Retina (tissue), 1 donor: ENCODE results near the gene SLC9A7.

Experiments
- DNase-seq: peaks from one replicate; pipeline ENCODE4 v3.0.0-alpha.2; 2016

Gene SLC9A7

DNA sequence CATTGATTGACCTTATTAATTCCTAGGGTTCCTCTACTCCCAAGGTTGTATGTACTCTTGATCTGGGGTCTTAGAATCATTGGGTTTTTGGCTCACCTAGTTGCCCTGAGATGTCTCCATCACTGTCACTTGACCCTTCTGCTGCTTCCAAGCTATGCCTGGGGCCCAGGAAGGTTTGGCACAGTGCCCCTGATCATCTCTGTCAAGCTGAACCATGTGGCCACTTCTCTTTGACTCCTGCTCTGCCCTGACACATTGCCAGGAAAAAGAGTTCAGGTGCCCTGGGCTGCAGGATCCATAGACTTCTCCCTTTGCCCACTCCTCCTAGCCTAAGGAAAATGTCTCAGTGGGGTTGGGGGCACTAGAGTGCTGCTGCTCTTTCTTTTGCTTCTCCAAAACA, 189.3 kb downstream of the SLC9A7 start:
- no peak for DNase-seq

DNA sequence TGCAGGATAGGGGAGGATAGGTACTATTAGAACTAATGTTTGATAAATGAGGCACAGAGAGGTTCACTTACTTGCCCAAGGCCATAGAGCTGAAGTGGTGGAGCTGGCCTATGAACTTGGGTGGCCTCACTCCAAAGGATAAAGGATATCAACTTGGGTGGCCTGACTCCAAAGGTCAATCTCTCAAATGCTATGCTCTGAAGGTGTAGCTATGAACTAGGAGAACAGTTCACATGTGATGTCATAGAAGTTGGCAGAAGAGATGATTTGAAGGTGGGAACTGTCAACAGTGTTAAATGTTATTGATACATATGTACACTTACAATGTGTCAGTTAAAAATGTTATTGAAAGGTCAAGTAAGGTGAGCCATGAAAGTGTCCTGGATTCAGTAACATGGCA, 191.5 kb downstream of the SLC9A7 start:
- no peak for DNase-seq

GRCh38 chrX:46561824-46562657, 196.9 kb downstream of the SLC9A7 start:
- DNase-seq = no peak

GRCh38 chrX:46559062-46559461, 199.9 kb downstream of the SLC9A7 start:
- no peak for DNase-seq

- no peak for DNase-seq
Measured at GRCh38 chrX:46554942-46555341, 204.0 kb downstream of the SLC9A7 start.

DNA sequence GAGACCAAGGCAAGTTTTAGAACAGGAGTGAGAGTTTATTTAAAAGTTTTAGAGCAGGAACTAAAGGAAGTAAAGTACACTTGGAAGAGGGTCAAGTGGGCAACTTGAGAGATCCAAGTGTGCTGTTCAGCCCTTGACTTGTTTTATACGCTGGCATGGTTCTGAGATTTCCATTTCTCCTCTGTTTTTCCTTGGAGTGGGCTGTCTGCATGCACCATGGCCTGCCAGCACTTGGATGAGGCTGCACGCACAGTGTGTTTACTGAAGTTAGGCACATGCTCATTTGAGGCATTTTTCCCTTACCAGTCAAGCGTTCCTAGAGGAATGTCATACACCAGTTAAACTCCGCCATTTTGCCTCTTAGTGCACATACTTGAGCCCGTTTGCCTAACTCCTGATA, 205.0 kb downstream of the SLC9A7 start:
- DNase-seq = no peak

DNA sequence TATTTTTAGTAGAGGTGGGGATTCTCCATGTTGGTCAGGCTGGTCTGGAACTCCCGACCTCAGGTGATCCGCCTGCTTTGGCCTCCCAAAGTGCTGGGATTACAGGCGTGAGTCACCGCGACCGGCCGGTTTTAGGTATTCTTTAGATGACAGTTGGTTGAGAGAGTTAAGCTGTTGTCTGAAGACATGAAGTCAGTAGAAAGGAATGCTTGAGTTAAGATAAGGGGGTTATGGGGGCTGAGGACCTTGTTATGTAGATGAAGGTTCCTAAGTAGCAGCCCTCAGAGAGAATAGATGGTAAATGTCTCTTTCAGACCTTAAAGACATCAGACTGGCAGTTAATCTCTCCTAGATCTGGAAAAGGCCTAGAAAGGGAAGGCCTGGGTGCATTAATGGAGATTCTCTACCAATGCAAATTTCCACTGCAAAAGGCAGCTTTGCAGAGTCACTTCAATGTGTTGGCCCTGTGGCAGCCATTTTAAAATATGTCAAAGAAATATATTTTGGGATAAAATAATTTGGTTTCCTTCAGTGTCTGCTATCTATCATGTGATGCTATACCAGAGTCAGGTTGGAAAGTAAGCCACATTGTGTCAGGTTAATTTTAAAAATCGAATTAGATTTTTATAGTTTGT, 207.3 kb downstream of the SLC9A7 start:
- DNase-seq = no peak

DNA sequence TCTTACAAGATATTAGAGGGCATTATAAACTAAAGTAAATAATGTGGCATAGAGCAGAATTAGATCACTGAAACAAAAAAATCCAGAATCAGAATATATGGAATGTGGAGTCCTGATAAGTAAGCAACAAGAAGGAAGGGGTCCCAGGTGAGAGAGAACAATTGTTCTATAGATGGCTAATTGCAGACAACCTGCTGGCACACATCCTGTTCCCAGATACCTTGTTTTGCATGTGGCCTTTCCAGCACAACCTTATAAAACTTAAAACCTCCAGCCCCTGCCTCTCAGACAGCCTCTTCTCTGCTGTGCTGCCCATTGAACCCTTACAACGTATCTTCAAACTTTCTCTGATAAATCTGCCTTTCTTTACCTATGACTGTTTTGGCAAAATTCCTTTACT, 209.0 kb downstream of the SLC9A7 start:
- no peak for DNase-seq
